Measurements from ENCODE around the gene TNS1.

The TNS1 gene

DNA sequence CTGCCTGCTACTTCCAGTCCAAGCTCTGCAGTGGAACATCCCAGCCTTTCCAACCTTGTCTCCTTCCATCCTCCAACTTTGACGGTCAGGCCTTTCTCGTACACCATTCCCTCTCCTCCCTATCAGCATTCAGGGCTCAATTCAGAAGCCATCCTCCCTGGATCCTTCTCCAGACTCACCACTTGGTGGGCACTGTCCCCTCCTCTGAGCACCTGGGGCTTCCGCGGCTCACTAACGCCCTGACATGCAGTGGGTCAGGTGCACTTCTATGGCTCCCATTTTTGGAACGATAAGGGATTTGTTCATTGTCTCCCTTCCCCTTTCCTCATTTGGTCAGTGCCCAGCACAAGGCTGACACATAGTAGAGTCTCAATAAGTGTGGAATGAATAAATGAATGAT is 56.7 kb downstream of the TNS1 start:
- H3K4me1 ChIP-seq (ENCODE audit: control insufficient read depth, insufficient read depth, low read length) = peaks cover 23% of the 10 kb centered on the region
- H3K9me3 ChIP-seq (ENCODE audit: control insufficient read depth, low read length) = no peaks in the 10 kb centered on the region
- no peak overlapping the region for H3K4me3 ChIP-seq (ENCODE audit: low read length)
- H3K36me3 ChIP-seq (ENCODE audit: control insufficient read depth, insufficient read depth, low read length) = no peaks in the 10 kb centered on the region
- H3K9ac ChIP-seq (ENCODE audit: low read length) = no peak overlapping the region
- no peaks in the 10 kb centered on the region for H3K27me3 ChIP-seq (ENCODE audit: control insufficient read depth, insufficient read depth, low read length)

DNA sequence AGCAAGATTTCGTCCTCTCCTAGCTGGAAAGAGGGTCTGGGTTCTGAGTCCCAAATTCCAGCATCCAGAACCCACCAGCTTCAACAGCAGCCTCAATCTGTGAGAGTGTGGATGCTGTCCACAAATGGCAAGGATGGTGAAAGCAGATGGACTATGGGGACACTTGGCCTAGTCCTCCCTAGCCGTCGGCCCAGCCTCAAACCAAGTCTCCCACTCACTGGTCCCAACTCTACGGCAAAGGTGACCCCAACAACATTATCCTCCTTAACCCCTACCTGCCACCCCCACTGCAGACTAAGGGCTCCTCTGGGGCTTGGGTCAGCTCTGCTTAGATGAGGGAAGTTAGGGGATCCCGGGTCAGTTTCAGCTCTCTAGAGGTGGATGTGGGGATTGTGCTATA is 57.3 kb downstream of the TNS1 start:
- H3K4me1 ChIP-seq (ENCODE audit: control insufficient read depth, insufficient read depth, low read length) = peaks cover 24% of the 10 kb centered on the region
- H3K4me3 ChIP-seq (ENCODE audit: low read length) = no peak overlapping the region
- no peaks in the 10 kb centered on the region for H3K36me3 ChIP-seq (ENCODE audit: control insufficient read depth, insufficient read depth, low read length)
- no peak overlapping the region for H3K9ac ChIP-seq (ENCODE audit: low read length)
- no peaks in the 10 kb centered on the region for H3K27me3 ChIP-seq (ENCODE audit: control insufficient read depth, insufficient read depth, low read length)
- H3K9me3 ChIP-seq (ENCODE audit: control insufficient read depth, low read length) = no peaks in the 10 kb centered on the region

DNA sequence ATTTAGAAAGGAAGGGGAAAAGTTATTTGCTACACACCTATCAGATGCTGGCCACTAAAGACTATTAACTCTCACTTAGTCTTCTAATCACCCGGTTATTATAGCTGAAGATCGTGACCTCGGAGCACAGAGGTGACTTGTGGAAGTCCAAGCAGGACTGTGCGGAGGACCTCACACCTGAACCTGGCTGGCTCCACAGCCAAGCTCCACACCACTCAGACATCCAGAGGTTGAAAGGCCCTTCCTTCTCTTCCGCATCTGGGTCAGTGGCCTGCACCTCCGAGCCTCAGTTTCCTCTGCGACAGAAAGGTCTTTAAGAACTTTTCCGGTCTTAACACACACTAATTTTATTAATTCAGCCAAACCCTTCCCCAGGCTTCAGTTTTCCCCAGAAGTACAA is 57.9 kb downstream of the TNS1 start:
- H3K4me1 ChIP-seq (ENCODE audit: control insufficient read depth, insufficient read depth, low read length) = peaks cover 24% of the 10 kb centered on the region

DNA sequence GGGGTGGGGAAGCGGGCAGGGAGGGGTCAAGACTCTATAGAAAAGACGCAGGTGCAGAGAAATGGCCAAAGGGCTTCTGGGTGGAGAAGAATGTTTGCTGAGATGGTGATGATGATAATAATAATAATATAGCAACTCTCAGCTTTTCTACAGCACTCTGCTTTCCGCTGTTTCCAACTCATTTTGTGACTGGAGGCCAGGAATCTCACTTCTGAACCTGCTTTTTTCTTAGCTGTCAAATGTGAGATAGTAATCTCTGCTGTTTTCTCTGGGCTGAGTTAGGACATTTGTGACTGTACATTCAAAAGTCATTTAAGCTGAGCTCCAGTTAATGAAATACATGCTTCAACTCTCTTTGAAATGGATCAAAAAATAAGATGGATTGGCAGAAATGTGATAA is 58.4 kb downstream of the TNS1 start:
- no peak overlapping the region for H3K9ac ChIP-seq (ENCODE audit: low read length)
- peaks cover 24% of the 10 kb centered on the region for H3K4me1 ChIP-seq (ENCODE audit: control insufficient read depth, insufficient read depth, low read length)
- no peaks in the 10 kb centered on the region for H3K9me3 ChIP-seq (ENCODE audit: control insufficient read depth, low read length)
- H3K4me3 ChIP-seq (ENCODE audit: low read length) = no peak overlapping the region
- H3K36me3 ChIP-seq (ENCODE audit: control insufficient read depth, insufficient read depth, low read length) = no peaks in the 10 kb centered on the region
- H3K27me3 ChIP-seq (ENCODE audit: control insufficient read depth, insufficient read depth, low read length) = no peaks in the 10 kb centered on the region

More for the DNA sequence above, 57.9 kb downstream of the TNS1 start:
- Histone ChIP-seq H3K36me3 (ENCODE audit: control insufficient read depth, insufficient read depth, low read length) (no peaks in the 10 kb centered on the region), H3K4me3 (ENCODE audit: low read length) (no peak overlapping the region), H3K9ac (ENCODE audit: low read length) (no peak overlapping the region), H3K27me3 (ENCODE audit: control insufficient read depth, insufficient read depth, low read length) (no peaks in the 10 kb centered on the region), H3K9me3 (ENCODE audit: control insufficient read depth, low read length) (no peaks in the 10 kb centered on the region)

DNA sequence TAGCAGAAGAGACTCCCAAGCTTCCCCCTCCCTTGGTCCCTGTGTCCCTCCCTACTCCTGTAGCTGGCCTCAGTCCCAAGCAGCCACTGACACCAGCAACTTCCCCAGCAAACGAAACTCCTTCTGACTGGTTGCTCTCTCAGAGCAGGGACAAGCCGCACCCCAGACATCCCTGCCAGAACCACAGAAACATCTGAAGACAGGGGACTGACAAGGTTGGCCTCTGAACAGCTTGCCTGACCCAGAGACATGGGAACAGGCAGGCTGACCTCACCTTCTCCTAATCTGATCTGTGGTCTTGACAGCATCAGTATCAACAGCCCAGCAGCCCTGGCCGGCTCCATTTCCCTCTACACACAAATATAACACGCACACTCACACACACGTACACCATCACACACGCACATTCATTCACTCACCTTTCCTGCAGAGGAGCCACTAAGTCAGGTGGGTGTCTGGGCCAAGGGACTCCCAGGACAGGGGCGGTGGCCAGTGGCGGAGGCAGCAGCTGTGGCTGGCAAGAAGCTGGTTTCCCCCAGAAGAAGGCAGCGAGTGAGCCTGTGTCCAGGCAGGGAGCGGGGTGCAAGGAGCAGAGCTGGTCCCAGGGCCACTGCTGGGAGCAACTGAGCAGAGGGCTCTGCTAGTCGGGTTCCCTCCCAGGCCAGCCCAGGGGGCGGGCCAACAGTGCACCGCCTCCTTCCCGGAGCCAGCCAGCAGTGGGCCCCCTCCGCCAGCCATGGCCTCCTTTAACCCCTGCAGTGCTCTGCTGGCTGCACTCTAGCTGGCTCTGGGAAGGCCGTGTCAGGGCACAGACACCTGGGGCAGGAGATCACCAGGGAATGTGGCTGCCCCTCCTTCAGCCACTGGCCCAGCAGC is 59.1 kb downstream of the TNS1 start:
- Histone ChIP-seq H3K36me3 (ENCODE audit: control insufficient read depth, insufficient read depth, low read length) (no peaks in the 10 kb centered on the region), H3K4me3 (ENCODE audit: low read length) (peak overlapping the region; percentile 65), H3K9ac (ENCODE audit: low read length) (peak overlapping the region; percentile 63), H3K4me1 (ENCODE audit: control insufficient read depth, insufficient read depth, low read length) (peaks cover 24% of the 10 kb centered on the region), H3K27me3 (ENCODE audit: control insufficient read depth, insufficient read depth, low read length) (no peaks in the 10 kb centered on the region), H3K9me3 (ENCODE audit: control insufficient read depth, low read length) (no peaks in the 10 kb centered on the region)

DNA sequence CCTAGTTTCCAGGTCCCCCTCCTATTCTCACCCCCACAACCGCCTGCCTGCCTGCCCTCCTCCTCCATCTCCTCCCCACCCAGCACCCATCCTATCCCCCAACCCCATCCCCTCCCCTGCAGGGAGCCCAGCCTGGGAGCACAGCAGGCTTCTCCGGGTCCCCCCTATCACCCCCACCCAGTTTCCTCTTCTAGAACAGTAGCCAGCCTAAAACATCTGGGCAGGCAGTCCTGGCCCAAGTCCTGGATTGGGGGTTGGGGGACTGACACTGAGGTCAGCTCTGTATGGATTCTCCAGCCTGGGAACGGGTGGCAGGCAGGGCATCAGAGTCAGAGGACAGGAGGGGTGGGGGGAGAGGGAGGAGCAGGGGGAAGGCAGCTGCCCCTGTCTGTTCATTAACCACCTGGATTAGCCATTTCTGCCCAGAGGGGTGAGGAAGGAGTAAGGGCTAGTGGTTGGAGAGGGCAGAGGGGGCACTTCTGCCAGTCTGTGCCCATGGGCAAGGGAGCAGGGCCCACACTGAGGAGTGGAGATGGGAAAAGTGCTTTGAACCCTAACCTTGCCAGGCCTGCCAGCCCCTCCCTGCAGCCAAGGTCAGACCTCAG is 60.0 kb downstream of the TNS1 start:
- no peaks in the 10 kb centered on the region for H3K9me3 ChIP-seq (ENCODE audit: control insufficient read depth, low read length)
- peaks cover 29% of the 10 kb centered on the region for H3K4me1 ChIP-seq (ENCODE audit: control insufficient read depth, insufficient read depth, low read length)
- H3K4me3 ChIP-seq (ENCODE audit: low read length) = no peak overlapping the region
- H3K36me3 ChIP-seq (ENCODE audit: control insufficient read depth, insufficient read depth, low read length) = no peaks in the 10 kb centered on the region
- H3K27me3 ChIP-seq (ENCODE audit: control insufficient read depth, insufficient read depth, low read length) = no peaks in the 10 kb centered on the region
- peak overlapping the region; percentile 63 for H3K9ac ChIP-seq (ENCODE audit: low read length)

DNA sequence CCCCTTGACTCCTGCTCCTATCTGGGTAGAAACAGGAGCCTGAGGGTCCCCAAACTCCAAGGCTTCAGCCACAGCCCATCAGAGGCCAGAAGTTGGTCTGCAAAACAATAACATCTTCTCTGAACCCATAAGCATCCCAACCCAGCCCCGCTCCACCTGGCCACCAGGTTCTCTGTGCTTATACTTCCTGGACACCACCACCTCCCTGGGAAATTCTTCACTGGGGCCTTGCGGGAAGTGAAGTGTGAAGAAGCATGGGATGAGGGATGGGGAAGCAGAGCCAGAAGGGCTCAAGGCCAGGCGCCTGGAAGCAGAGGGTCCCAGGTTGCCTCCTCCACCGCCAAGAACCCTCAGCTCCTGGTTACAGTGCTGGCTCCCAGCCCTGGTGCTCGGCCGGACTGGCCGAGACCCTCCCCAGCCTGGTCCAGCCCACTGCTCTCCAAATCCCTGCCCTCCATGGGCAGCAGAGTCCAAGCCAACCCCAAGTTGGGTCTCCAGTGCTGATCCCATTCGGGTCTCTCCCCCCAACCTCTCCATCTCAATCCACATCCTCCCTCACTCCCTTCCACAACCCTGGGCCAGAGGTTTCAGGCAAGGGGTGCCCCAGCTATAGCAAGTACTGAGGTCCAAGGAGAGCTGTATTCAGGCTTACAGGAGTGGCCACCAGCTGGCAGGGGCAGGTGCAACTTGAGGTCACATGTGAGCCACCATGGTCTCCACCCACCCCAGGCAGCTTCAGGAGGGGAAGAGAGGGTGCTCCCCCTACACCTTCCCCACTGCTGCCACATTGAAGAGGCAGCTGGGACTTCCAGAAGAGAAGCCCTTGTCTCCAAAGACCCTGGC is 60.7 kb downstream of the TNS1 start:
- peak overlapping the region; percentile 63 for H3K9ac ChIP-seq (ENCODE audit: low read length)
- peaks cover 35% of the 10 kb centered on the region for H3K4me1 ChIP-seq (ENCODE audit: control insufficient read depth, insufficient read depth, low read length)
- no peaks in the 10 kb centered on the region for H3K9me3 ChIP-seq (ENCODE audit: control insufficient read depth, low read length)
- no peaks in the 10 kb centered on the region for H3K36me3 ChIP-seq (ENCODE audit: control insufficient read depth, insufficient read depth, low read length)
- H3K4me3 ChIP-seq (ENCODE audit: low read length) = no peak overlapping the region
- H3K27me3 ChIP-seq (ENCODE audit: control insufficient read depth, insufficient read depth, low read length) = no peaks in the 10 kb centered on the region

DNA sequence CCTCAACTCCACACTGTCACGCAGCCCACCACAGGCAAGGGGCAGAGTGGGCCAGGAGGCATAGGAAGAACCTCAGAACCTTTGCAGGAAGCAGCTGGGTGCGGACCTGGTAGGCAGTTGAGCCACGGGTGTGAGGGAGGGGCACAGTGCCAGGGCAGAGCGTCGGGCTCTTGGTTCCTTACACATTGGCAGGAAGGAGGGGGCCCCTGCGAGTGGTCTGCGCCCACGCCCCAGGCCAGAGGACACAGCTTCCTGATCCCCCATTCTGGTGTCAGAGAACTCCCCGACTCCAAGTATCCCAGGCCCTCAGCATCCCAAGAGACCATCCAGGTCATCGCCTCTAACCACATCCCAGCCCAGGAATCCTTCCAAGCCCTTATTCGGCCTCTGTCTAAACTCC is 61.5 kb downstream of the TNS1 start:
- Histone ChIP-seq H3K4me1 (ENCODE audit: control insufficient read depth, insufficient read depth, low read length) (peaks cover 37% of the 10 kb centered on the region), H3K4me3 (ENCODE audit: low read length) (no peak overlapping the region), H3K9me3 (ENCODE audit: control insufficient read depth, low read length) (no peaks in the 10 kb centered on the region), H3K27me3 (ENCODE audit: control insufficient read depth, insufficient read depth, low read length) (no peaks in the 10 kb centered on the region), H3K36me3 (ENCODE audit: control insufficient read depth, insufficient read depth, low read length) (no peaks in the 10 kb centered on the region), H3K9ac (ENCODE audit: low read length) (peak overlapping the region; percentile 63)

DNA sequence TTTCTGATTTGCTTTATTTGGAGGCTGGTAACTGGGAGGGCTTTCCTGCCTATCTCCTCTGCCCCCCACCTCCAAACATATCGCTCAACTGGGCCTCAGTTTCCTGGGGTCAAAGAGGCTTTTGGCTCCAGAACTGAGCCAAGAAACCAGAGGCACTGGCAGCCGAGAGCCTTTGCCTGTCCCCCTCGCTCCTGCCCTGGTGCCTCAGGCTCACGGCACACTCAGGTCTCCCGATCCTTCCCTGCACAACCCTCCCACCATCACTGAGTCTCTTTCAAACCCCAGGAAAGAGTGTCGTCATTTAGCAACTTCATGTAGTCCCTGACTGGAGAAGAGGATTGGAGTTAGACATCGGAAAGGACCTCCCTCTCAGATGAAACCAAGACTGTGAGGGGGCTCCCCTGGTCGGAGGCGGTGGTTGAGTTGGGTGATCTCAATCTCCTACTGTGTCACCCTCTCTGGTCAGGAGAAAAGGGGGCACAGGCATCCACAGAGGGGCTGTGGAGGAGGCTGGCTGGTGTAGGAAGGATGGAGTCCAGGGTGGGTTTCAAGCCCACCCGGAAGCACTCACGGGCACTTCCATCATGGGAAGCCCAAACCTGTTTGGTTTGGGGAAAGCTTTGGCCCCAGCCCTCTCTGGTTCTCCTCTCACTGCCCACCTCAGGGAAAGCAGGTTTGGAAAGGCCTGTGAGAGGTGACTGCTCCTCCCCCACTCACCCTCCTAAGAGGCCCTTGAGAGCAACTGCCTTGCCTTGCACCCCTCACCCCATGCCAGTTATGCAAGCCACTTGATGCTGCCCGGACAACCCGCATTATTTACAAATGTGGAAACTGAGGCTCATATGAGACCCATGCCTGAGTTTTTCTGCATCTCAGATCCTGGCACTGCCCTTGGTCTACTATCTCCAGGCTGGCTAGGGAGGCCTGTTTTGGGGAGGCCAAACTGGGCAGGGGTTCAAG is 62.3 kb downstream of the TNS1 start:
- Histone ChIP-seq H3K9me3 (ENCODE audit: control insufficient read depth, low read length) (no peaks in the 10 kb centered on the region), H3K36me3 (ENCODE audit: control insufficient read depth, insufficient read depth, low read length) (no peaks in the 10 kb centered on the region), H3K9ac (ENCODE audit: low read length) (peak overlapping the region; percentile 63), H3K4me1 (ENCODE audit: control insufficient read depth, insufficient read depth, low read length) (peaks cover 42% of the 10 kb centered on the region), H3K27me3 (ENCODE audit: control insufficient read depth, insufficient read depth, low read length) (no peaks in the 10 kb centered on the region), H3K4me3 (ENCODE audit: low read length) (no peak overlapping the region)

DNA sequence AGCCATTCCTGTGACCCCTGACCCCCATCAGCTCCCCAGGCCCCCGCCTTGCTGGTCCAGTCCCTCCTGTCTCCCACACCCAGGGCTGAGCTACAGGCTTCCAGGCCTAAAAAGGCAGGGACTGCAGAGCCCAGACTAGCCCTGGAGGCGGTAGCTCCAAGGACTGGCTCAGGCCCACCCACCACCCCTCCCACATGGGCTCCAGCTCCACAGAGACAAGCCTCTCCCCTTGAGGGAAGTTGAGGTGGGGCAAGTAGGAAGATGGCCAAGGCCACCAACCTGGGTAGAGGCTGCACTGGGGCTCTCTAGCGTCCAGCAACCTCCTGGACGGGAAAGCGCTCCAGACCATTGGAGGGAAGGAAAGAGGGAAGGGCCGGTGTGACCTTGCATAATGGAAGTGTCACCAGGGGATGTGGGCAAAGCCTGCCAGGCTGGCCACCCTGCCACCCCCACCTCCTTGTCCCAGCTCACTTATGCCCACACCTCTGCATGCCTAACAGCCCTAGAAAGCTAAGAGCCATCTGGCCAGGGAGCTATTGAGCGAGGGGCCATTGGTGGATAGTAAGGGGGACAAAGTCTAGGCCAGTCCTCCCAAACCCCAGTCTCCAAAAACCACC is 63.1 kb downstream of the TNS1 start:
- Histone ChIP-seq H3K9ac (ENCODE audit: low read length) (peak overlapping the region; percentile 22), H3K36me3 (ENCODE audit: control insufficient read depth, insufficient read depth, low read length) (no peaks in the 10 kb centered on the region), H3K27me3 (ENCODE audit: control insufficient read depth, insufficient read depth, low read length) (no peaks in the 10 kb centered on the region), H3K4me1 (ENCODE audit: control insufficient read depth, insufficient read depth, low read length) (peaks cover 48% of the 10 kb centered on the region), H3K4me3 (ENCODE audit: low read length) (no peak overlapping the region), H3K9me3 (ENCODE audit: control insufficient read depth, low read length) (no peaks in the 10 kb centered on the region)

DNA sequence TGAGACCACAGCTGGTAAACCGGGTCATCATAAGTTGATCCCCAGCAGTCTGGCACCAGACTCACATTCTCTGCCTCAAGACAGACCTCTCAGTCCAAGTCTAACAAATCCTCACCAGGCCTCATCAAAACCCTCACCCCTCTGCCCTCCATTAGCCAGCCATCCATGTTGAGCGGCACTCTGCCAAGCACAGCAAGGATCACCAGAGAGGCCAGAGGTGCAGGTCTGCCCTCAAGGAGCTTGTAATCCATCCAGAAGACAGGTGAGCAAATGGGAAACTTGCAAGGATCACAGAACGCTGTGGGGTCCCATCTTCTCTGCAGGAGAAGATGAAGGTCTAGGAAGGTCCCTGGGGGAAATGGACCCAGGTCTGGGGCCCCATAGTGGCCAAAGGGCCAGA is 63.6 kb downstream of the TNS1 start:
- Histone ChIP-seq H3K36me3 (ENCODE audit: control insufficient read depth, insufficient read depth, low read length) (no peaks in the 10 kb centered on the region), H3K4me1 (ENCODE audit: control insufficient read depth, insufficient read depth, low read length) (peaks cover 52% of the 10 kb centered on the region), H3K27me3 (ENCODE audit: control insufficient read depth, insufficient read depth, low read length) (no peaks in the 10 kb centered on the region), H3K9me3 (ENCODE audit: control insufficient read depth, low read length) (no peaks in the 10 kb centered on the region), H3K4me3 (ENCODE audit: low read length) (no peak overlapping the region), H3K9ac (ENCODE audit: low read length) (no peak overlapping the region)

All from mucosa of stomach (tissue), 1 donor.